T-helper 1 cell treated with Interleukin-12 subunit alpha and Interleukin-12 subunit beta and Interleukin-4 antibody, amounts not matched to agents 30 μg/mL and 1 μg/mL, for 36 hours (primary cell): Measurements from ENCODE around the gene ATP2A3.
"Not testable (repeated sequence)": the region's sequence is repeated elsewhere in the genome, so short reads cannot be mapped to it uniquely, and the experiment has no call there.

ENCODE experiments used
- H3K27ac Mint-ChIP-seq: one replicate; pipeline ENCODE4 v1.8.0; 2021; ENCODE audit warnings: mild to moderate bottlenecking, mixed read lengths
- H3K27me3 Mint-ChIP-seq: one replicate; pipeline ENCODE4 v1.8.0; 2021; ENCODE audit warnings: low read depth, mixed read lengths
- H3K36me3 Mint-ChIP-seq: one replicate; pipeline ENCODE4 v1.8.0; 2021; ENCODE audit warnings: low read depth, mixed read lengths
- H3K4me1 Mint-ChIP-seq: one replicate; pipeline ENCODE4 v1.8.0; 2021; ENCODE audit warnings: low read depth, mixed read lengths
- H3K4me3 Mint-ChIP-seq: one replicate; pipeline ENCODE4 v1.8.0; 2021; ENCODE audit warnings: mild to moderate bottlenecking, moderate library complexity, mixed read lengths
- H3K9me3 Mint-ChIP-seq: one replicate; pipeline ENCODE4 v1.8.0; 2021; ENCODE audit warnings: mixed read lengths

ATP2A3 gene

DNA sequence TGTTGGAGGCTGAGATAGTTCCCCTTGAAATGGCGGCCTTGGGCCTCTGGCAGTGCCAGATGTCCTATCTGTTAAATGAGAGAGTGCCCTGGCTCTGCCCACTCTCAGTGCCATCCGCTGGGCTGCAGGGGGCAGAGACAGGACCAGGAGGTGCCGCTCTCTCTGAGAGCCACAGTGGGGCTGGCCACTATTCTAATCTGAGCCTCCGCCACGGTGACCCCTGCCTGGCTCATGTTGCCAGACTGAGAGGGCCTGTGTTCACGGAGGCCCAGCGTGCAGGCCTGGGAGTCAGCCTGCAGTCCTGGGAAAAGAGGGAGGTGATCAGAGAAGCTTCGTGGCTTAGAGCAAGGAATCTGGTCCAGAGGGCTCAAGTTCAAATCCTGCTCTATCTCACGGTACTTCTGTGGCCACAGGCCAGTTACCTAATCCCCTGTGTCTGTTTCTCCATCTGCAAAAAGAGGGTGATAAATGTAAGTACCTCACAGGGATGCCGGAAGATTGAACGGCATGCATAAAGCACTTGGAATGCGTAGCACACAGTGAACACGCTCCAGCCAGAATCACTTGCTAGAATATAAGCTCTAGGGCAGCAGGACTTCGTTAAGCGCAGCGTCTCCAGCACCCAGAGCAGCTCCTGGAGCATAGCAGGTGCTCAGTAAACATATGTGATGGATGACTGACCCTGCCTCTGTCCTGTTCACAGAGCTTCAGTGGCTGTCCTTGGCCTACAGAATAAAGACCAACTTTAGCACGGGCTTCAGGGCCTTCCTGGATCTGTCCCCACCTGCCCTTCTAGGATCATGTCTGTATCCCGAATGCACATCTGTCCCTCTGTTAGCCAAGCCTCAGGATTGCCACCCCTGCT is 6.3 kb downstream of the ATP2A3 start:
- peaks cover 43% of the 10 kb centered on the region for H3K4me1 Mint-ChIP-seq
- H3K9me3 Mint-ChIP-seq, result no peaks in the 10 kb centered on the region
- H3K4me3 Mint-ChIP-seq, result no peak overlapping the region
- H3K27ac Mint-ChIP-seq, result no peak overlapping the region
- no peaks in the 10 kb centered on the region for H3K27me3 Mint-ChIP-seq
- H3K36me3 Mint-ChIP-seq, result peaks cover 17% of the 10 kb centered on the region

- Mint-ChIP-seq H3K4me3 (no peak overlapping the region), H3K27me3 (no peaks in the 10 kb centered on the region), H3K4me1 (peaks cover 33% of the 10 kb centered on the region)
These were observed 7.3 kb downstream of the ATP2A3 start for GRCh38 chr17:3956983-3957382.

GRCh38 chr17:3956327-3956957 is 7.8 kb downstream of the ATP2A3 start:
- H3K27me3 Mint-ChIP-seq, result no peaks in the 10 kb centered on the region
- H3K4me1 Mint-ChIP-seq, result peaks cover 28% of the 10 kb centered on the region
- peak overlapping the region; percentile 31 for H3K27ac Mint-ChIP-seq
- peaks cover 14% of the 10 kb centered on the region for H3K36me3 Mint-ChIP-seq
- H3K4me3 Mint-ChIP-seq, result no peak overlapping the region
- no peaks in the 10 kb centered on the region for H3K9me3 Mint-ChIP-seq

More at GRCh38 chr17:3956983-3957382, 7.3 kb downstream of the ATP2A3 start:
- no peaks in the 10 kb centered on the region for H3K9me3 Mint-ChIP-seq
- peaks cover 16% of the 10 kb centered on the region for H3K36me3 Mint-ChIP-seq
- peak overlapping the region; percentile 31 for H3K27ac Mint-ChIP-seq

GRCh38 chr17:3955673-3955988 is 8.6 kb downstream of the ATP2A3 start:
- Mint-ChIP-seq H3K9me3 (no peaks in the 10 kb centered on the region), H3K36me3 (peaks cover 13% of the 10 kb centered on the region), H3K27me3 (no peaks in the 10 kb centered on the region), H3K27ac (no peak overlapping the region), H3K4me1 (peaks cover 20% of the 10 kb centered on the region), H3K4me3 (no peak overlapping the region)

DNA sequence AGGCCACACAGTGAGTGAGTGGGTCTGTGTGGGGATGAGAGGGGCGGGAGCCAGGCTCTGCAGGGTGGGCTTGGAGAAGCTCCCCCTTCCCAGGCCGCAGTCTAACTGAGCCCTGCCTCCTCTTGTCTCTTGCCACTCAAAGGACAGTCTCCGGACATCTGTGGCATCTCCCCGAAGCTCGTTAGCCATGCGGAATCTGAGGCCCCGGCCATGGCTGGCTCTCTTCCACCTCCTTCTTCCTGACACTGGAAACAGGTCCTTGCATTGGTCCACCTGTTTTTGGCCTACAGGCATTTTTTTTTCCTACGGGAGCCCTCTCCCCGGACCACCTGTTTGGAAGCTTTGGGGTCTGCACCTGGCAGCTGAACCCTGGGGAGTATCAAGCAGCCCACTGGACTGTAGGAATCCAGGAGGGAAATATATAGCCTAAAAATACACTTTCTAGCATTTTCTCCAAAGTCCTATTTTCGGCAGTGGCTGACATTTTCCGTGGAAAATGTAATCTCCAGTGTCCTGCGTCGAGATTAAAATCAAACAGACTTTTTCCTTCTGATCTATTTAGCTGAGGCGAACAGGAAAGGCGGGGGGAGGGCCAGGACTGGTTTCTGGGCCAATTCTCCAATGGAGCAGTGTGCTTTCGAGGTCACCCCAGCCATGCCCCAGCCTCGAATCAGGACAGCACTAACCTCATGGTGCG is 9.1 kb downstream of the ATP2A3 start:
- Mint-ChIP-seq H3K4me3 (no peak overlapping the region), H3K36me3 (peaks cover 12% of the 10 kb centered on the region), H3K27ac (no peak overlapping the region), H3K9me3 (no peaks in the 10 kb centered on the region), H3K4me1 (peaks cover 17% of the 10 kb centered on the region), H3K27me3 (no peaks in the 10 kb centered on the region)

GRCh38 chr17:3954086-3954485 is 10.2 kb downstream of the ATP2A3 start:
- no peak overlapping the region for H3K27ac Mint-ChIP-seq
- H3K4me1 Mint-ChIP-seq, result peaks cover 9% of the 10 kb centered on the region
- peaks cover 17% of the 10 kb centered on the region for H3K36me3 Mint-ChIP-seq
- no peak overlapping the region for H3K4me3 Mint-ChIP-seq
- no peaks in the 10 kb centered on the region for H3K9me3 Mint-ChIP-seq
- H3K27me3 Mint-ChIP-seq, result no peaks in the 10 kb centered on the region

- H3K4me3 Mint-ChIP-seq, result no peak overlapping the region
- H3K9me3 Mint-ChIP-seq, result no peaks in the 10 kb centered on the region
- peaks cover 9% of the 10 kb centered on the region for H3K4me1 Mint-ChIP-seq
- H3K27me3 Mint-ChIP-seq, result no peaks in the 10 kb centered on the region
- H3K27ac Mint-ChIP-seq, result no peak overlapping the region
- peaks cover 17% of the 10 kb centered on the region for H3K36me3 Mint-ChIP-seq
These were observed 10.7 kb downstream of the ATP2A3 start for GRCh38 chr17:3953542-3953941.

DNA sequence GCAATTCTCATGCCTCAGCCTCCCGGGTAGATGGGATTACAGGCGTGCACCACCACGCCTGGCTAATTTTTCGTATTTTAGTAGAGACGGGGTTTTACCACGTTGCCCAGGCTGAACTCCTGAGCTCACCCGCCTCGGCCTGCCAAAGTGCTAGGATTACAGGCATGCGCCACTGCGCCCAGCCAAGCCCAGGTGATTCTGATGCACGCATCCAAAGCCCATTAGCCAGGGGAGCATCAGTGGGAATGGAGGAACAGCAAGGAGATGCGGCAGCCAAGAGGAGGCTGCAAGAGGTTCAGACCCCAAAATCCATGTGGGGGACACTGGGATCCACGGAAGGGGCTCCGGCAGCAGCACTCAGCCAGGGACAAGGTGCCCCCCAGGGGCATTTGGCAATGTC is 12.1 kb downstream of the ATP2A3 start:
- Mint-ChIP-seq H3K27me3 (no peaks in the 10 kb centered on the region), H3K4me3 (no peak overlapping the region), H3K36me3 (peaks cover 17% of the 10 kb centered on the region), H3K4me1 (peaks cover 5% of the 10 kb centered on the region), H3K9me3 (no peaks in the 10 kb centered on the region), H3K27ac (no peak overlapping the region)

- Mint-ChIP-seq H3K9me3 (no peaks in the 10 kb centered on the region), H3K4me3 (no peak overlapping the region), H3K27ac (no peak overlapping the region), H3K36me3 (peaks cover 14% of the 10 kb centered on the region), H3K4me1 (no peaks in the 10 kb centered on the region), H3K27me3 (no peaks in the 10 kb centered on the region)
These were observed 12.8 kb downstream of the ATP2A3 start for GRCh38 chr17:3951420-3951819.

GRCh38 chr17:3951003-3951402 is 13.2 kb downstream of the ATP2A3 start:
- no peak overlapping the region for H3K4me3 Mint-ChIP-seq
- H3K27me3 Mint-ChIP-seq, result no peaks in the 10 kb centered on the region
- no peaks in the 10 kb centered on the region for H3K9me3 Mint-ChIP-seq
- H3K4me1 Mint-ChIP-seq, result no peaks in the 10 kb centered on the region
- H3K36me3 Mint-ChIP-seq, result peaks cover 14% of the 10 kb centered on the region
- H3K27ac Mint-ChIP-seq, result no peak overlapping the region

GRCh38 chr17:3950584-3950983 is 13.7 kb downstream of the ATP2A3 start:
- no peaks in the 10 kb centered on the region for H3K27me3 Mint-ChIP-seq

GRCh38 chr17:3949418-3949817 is 14.8 kb downstream of the ATP2A3 start:
- Mint-ChIP-seq H3K9me3 (no peaks in the 10 kb centered on the region), H3K27ac (no peak overlapping the region), H3K4me3 (no peak overlapping the region), H3K4me1 (no peaks in the 10 kb centered on the region), H3K36me3 (peaks cover 21% of the 10 kb centered on the region), H3K27me3 (no peaks in the 10 kb centered on the region)

More at GRCh38 chr17:3950584-3950983, 13.7 kb downstream of the ATP2A3 start:
- Mint-ChIP-seq H3K36me3 (peaks cover 17% of the 10 kb centered on the region), H3K27ac (no peak overlapping the region), H3K4me3 (no peak overlapping the region), H3K4me1 (no peaks in the 10 kb centered on the region), H3K9me3 (no peaks in the 10 kb centered on the region)

GRCh38 chr17:3948551-3948950 is 15.7 kb downstream of the ATP2A3 start:
- not testable (repeated sequence) for H3K4me3 Mint-ChIP-seq, H3K27ac Mint-ChIP-seq
- H3K36me3 Mint-ChIP-seq, result peaks cover 27% of the 10 kb centered on the region

DNA sequence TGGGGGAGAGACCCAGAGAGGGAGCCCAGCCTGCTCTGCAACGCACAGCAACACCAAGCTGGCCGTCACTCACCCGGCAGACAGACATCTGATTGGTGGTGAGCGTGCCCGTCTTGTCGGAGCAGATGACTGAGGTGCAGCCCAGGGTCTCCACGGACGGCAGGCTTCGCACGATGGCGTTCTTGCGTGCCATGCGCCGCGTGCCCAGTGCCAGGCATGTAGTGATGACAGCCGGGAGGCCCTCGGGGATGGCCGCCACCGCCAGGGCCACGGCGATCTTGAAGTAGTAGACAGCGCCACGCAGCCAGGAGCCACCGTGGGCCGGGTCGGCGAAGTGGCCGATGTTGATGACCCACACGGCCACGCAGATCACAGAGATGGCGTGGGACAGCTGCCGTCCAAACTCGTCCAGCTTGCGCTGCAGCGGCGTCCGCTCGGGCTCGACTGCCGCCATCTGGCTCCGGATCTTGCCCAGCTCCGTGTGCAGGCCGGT is 16.9 kb downstream of the ATP2A3 start:
- Mint-ChIP-seq H3K36me3 (peaks cover 32% of the 10 kb centered on the region), H3K4me1 (peaks cover 2% of the 10 kb centered on the region), H3K27ac (no peak overlapping the region), H3K27me3 (no peaks in the 10 kb centered on the region), H3K9me3 (no peaks in the 10 kb centered on the region), H3K4me3 (no peak overlapping the region)

More at GRCh38 chr17:3948551-3948950, 15.7 kb downstream of the ATP2A3 start:
- H3K4me1 Mint-ChIP-seq, H3K27me3 Mint-ChIP-seq, H3K9me3 Mint-ChIP-seq: not testable (repeated sequence)
